ENCODE data around the gene CHRNB4.
A peak's percentile ranks its signal among the peaks of the same experiment; 100 is the strongest.

The CHRNB4 gene

GRCh38 chr15:78651007-78651406 is 10.0 kb upstream of the CHRNB4 start:
- Mint-ChIP-seq H3K9me3 (no peaks in the 10 kb centered on the region), H3K27me3 (no peaks in the 10 kb centered on the region), H3K27ac (no peak overlapping the region), H3K4me3 (no peak overlapping the region), H3K36me3 (ENCODE audit: low read depth) (no peaks in the 10 kb centered on the region), H3K4me1 (ENCODE audit: low read depth) (no peaks in the 10 kb centered on the region)

DNA sequence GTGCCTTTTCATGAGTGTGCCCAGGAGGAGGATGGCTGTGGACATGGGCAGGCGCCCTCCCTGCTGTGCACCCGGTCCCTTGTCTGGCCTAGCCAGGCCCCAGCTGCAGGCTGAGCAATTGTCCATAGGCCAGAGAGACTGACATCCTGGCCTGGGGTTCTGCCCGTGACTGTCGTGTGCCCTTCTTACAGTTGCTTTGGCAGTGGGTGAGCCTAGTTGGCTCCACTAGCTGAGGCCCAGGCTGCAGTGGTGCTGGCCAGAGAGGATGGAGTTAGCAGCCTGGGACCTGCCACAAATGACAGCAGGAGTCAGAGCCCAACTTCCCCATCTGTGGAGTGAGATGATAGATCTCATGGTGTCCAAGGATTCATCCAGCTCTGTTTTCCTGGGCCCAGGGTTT is 9.0 kb upstream of the CHRNB4 start:
- Mint-ChIP-seq H3K36me3 (ENCODE audit: low read depth) (no peaks in the 10 kb centered on the region), H3K9me3 (no peaks in the 10 kb centered on the region), H3K27ac (no peak overlapping the region), H3K27me3 (no peaks in the 10 kb centered on the region), H3K4me3 (no peak overlapping the region), H3K4me1 (ENCODE audit: low read depth) (no peaks in the 10 kb centered on the region)

DNA sequence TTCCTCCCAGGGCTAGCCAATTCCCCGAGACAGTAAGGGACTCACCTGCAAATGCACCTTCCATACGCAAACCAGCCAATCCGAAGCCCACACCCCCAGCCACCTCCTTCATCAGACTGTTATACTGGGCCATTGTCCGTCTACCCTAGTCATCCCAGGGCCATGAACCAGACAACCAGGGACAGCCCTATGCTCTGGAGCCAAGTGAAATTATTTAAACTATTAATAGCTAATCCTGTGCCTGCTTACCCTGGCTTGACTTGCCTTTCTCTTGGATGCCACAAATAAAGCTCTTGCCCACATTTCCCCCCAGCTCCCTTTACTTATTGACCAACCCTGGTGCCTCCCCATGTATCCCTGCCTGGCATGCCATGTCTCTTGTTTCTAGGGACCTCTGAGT is 4.0 kb upstream of the CHRNB4 start:
- no peak overlapping the region for H3K4me3 Mint-ChIP-seq
- H3K9me3 Mint-ChIP-seq, result no peaks in the 10 kb centered on the region
- peaks cover 5% of the 10 kb centered on the region for H3K27me3 Mint-ChIP-seq
- peaks cover 9% of the 10 kb centered on the region for H3K4me1 Mint-ChIP-seq (ENCODE audit: low read depth)
- no peak overlapping the region for H3K27ac Mint-ChIP-seq
- no peaks in the 10 kb centered on the region for H3K36me3 Mint-ChIP-seq (ENCODE audit: low read depth)

DNA sequence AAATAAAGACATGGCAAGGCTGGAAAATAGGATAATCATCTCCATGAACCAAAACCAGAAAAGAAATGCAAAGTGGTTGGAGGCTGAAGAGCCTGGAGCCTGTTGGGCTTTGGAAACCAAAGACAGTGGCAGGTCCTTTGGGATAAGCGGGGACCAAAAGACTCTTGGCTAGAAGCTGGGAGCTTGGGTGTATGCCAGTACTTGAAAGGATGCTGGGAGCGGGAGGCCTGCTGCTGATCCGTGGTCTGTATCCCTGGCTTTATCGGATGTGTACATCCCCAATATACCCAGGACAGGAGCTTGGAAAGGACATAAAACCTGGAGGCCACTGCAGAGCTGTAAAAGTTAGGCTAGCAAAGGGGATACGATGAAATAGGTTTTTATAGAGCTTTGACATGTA is 1.3 kb upstream of the CHRNB4 start:
- Mint-ChIP-seq H3K4me3 (no peak overlapping the region), H3K4me1 (ENCODE audit: low read depth) (peaks cover 9% of the 10 kb centered on the region), H3K27ac (no peak overlapping the region), H3K27me3 (peaks cover 5% of the 10 kb centered on the region), H3K36me3 (ENCODE audit: low read depth) (no peaks in the 10 kb centered on the region), H3K9me3 (no peaks in the 10 kb centered on the region)

DNA sequence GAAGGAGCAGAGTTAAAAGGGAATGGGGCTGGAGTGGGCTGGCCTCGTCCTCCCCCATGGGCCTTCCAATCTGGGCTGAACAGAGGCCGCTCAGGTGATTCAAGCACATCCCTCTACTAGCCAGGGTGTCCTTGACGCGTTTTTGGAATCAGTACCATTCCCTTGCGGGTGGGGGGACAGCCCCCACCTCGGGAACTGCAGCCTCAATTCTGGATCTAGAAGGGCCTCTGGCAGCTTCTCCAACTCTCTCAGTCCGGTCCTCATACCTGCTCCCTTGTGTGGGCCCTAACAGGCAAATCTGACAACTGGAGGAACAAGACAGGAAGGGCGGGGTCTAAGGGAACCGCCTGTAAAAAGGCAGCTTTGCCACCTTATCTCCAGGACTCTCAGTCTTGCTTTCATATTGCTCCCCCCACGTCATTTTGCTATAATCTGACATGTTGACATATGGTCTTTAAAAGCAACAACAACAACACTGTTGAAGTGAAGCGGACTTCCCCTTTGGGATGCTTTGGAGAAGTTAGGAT is 802 bp upstream of the CHRNB4 start:
- no peak overlapping the region for H3K27ac Mint-ChIP-seq
- no peak overlapping the region for H3K4me3 Mint-ChIP-seq
- peaks cover 5% of the 10 kb centered on the region for H3K27me3 Mint-ChIP-seq
- peaks cover 9% of the 10 kb centered on the region for H3K4me1 Mint-ChIP-seq (ENCODE audit: low read depth)
- no peaks in the 10 kb centered on the region for H3K36me3 Mint-ChIP-seq (ENCODE audit: low read depth)
- H3K9me3 Mint-ChIP-seq, result no peaks in the 10 kb centered on the region

GRCh38 chr15:78640527-78641101 is 396 bp downstream of the CHRNB4 start:
- H3K9me3 Mint-ChIP-seq, result no peaks in the 10 kb centered on the region
- no peak overlapping the region for H3K27ac Mint-ChIP-seq
- peak overlapping the region; percentile 52 for H3K4me3 Mint-ChIP-seq
- H3K36me3 Mint-ChIP-seq (ENCODE audit: low read depth), result no peaks in the 10 kb centered on the region
- H3K27me3 Mint-ChIP-seq, result peaks cover 5% of the 10 kb centered on the region
- H3K4me1 Mint-ChIP-seq (ENCODE audit: low read depth), result peaks cover 9% of the 10 kb centered on the region

DNA sequence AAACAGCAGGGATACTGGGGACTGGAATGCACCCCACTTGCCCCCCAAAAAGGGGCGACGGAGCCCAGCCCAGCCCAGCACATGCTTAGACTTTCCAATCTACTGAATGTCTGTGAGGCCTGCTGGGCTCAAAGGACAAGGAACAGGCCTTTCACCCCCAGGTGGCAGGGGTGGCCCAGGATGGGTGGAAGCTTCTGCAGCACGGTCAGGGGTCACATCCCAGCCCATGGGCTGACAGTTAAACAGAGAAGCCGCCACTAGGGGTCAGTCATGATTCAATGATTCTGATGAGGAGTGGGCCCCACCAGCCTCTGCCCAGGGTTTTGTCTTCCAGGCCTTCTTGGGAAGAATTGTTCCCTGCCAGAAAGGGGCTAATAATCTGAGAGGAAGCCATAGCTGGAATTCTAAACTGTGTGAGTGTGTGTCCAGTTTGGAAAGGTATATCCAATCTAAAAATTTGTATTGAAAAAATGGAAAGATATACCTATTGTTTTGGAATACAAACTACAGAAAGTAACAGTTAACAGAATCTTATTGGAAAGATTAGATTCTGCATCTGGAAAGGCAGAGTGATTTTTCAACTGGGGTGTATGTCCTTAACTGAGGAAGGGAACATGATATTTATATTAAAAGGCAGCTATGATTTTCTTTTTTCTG is 2.2 kb downstream of the CHRNB4 start:
- no peaks in the 10 kb centered on the region for H3K9me3 Mint-ChIP-seq
- H3K27ac Mint-ChIP-seq, result no peak overlapping the region
- peaks cover 5% of the 10 kb centered on the region for H3K27me3 Mint-ChIP-seq
- no peaks in the 10 kb centered on the region for H3K36me3 Mint-ChIP-seq (ENCODE audit: low read depth)
- H3K4me1 Mint-ChIP-seq (ENCODE audit: low read depth), result peaks cover 9% of the 10 kb centered on the region
- no peak overlapping the region for H3K4me3 Mint-ChIP-seq

DNA sequence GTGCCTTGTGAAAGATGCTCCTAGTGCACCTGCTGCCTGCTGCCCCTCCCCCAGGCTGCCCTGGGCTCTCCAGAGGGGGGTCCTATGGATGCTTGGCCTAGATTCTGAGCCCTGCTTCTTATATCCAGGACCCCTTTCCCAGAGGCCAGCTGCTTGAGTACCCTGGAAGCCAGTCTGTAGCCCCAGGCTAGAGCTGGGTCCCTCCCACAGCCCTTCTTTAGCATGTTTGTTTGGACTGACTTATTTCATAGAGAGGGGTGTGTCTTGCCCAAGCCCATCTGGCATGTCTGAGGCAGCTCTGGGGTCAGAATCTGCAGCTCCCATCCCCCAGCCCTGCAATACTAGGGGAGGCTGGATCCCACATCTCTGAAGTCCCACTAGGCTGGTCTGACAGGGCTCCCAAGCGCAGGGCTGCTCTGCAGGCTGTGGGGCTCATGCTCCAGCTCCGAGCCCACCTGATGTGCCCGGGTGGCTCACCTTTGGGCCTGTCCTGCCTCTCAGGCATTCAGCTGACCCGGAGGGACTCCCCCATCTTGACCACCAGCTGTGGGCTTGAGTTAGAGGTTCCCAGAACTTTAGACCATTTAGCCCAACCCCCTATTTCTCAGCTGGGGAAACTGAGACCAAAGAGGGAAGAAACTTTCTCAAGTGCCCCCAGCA is 3.1 kb downstream of the CHRNB4 start:
- Mint-ChIP-seq H3K9me3 (no peaks in the 10 kb centered on the region), H3K4me3 (no peak overlapping the region), H3K4me1 (ENCODE audit: low read depth) (peaks cover 9% of the 10 kb centered on the region)

DNA sequence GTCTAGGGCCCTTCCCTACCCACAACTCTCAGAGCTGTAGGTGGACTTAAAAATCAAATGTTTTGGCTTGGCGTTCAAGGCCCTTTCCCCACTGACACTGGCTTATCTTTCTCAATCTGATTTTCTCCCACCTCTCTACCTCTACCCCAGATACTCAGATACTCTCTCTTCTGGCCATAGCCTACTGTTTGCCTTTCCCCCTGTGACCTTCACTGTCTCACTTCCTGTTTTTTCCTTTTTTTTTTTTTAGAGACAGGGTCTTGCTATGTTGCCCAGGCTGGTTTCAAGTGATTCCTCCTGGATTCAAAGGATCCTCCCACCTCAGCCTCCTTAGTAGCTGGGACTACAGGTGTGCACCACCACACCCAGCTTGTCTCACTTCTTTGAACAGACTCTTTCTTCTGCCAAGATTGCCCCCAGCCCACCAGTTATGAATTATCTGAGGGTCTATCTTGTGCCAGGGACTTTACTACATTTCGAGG is 4.6 kb downstream of the CHRNB4 start:
- no peaks in the 10 kb centered on the region for H3K36me3 Mint-ChIP-seq (ENCODE audit: low read depth)
- H3K4me1 Mint-ChIP-seq (ENCODE audit: low read depth), result peaks cover 6% of the 10 kb centered on the region
- H3K27me3 Mint-ChIP-seq, result peaks cover 2% of the 10 kb centered on the region
- no peaks in the 10 kb centered on the region for H3K9me3 Mint-ChIP-seq
- no peak overlapping the region for H3K4me3 Mint-ChIP-seq
- no peak overlapping the region for H3K27ac Mint-ChIP-seq

More for the DNA sequence above, 3.1 kb downstream of the CHRNB4 start:
- H3K27ac Mint-ChIP-seq, result no peak overlapping the region
- peaks cover 5% of the 10 kb centered on the region for H3K27me3 Mint-ChIP-seq
- no peaks in the 10 kb centered on the region for H3K36me3 Mint-ChIP-seq (ENCODE audit: low read depth)

DNA sequence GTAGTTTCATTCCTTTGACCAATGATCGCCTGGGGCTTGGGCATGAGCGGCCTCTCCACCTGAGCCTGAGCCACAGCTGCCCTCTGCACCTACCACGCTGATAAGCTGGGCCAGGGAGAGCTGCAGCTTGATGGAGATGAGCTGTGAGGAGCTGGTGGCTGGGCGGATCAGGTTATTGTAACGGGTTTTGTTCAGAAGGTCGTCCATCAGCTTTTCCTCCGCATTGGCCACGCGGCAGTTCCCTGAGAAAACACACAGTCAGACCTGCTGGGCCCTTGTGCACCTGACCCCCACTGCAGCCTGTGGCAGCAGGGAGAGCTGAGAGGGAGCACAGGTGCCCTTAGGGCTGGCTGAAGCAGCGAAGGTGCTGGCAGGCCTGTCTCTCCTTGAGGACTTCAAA is 5.7 kb downstream of the CHRNB4 start:
- Mint-ChIP-seq H3K27ac (no peak overlapping the region), H3K4me3 (no peak overlapping the region), H3K9me3 (no peaks in the 10 kb centered on the region)

GRCh38 chr15:78634210-78635145 is 6.5 kb downstream of the CHRNB4 start:
- no peaks in the 10 kb centered on the region for H3K36me3 Mint-ChIP-seq (ENCODE audit: low read depth)
- no peak overlapping the region for H3K27ac Mint-ChIP-seq
- no peaks in the 10 kb centered on the region for H3K9me3 Mint-ChIP-seq
- no peak overlapping the region for H3K4me3 Mint-ChIP-seq
- no peaks in the 10 kb centered on the region for H3K4me1 Mint-ChIP-seq (ENCODE audit: low read depth)
- H3K27me3 Mint-ChIP-seq, result peaks cover 3% of the 10 kb centered on the region

More for the DNA sequence above, 5.7 kb downstream of the CHRNB4 start:
- Mint-ChIP-seq H3K36me3 (ENCODE audit: low read depth) (no peaks in the 10 kb centered on the region), H3K4me1 (ENCODE audit: low read depth) (no peaks in the 10 kb centered on the region), H3K27me3 (no peaks in the 10 kb centered on the region)

DNA sequence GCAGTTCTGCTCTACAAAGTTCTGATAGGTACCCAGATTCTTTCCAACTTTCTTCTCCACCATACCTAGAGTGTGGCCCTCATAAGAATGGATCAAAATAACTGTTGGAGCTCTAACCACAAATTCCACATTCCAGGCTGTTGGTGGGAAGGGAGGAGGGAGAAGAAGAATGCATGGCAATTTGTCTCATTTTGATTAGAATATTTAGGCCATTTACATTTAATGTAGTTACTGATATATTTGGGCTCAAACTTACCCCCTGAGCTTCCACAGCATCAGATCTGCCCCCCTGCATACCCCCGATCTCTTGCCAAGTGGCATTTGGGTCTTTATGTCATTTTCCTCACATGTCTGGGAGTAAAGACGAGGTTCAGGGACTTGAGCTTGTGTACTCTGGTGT is 7.7 kb downstream of the CHRNB4 start:
- Mint-ChIP-seq H3K27ac (no peak overlapping the region), H3K4me3 (no peak overlapping the region), H3K4me1 (ENCODE audit: low read depth) (no peaks in the 10 kb centered on the region), H3K36me3 (ENCODE audit: low read depth) (no peaks in the 10 kb centered on the region), H3K9me3 (no peaks in the 10 kb centered on the region), H3K27me3 (peaks cover 12% of the 10 kb centered on the region)

GRCh38 chr15:78630886-78631633 is 9.9 kb downstream of the CHRNB4 start:
- Mint-ChIP-seq H3K4me1 (ENCODE audit: low read depth) (no peaks in the 10 kb centered on the region), H3K27me3 (peaks cover 17% of the 10 kb centered on the region), H3K27ac (no peak overlapping the region), H3K9me3 (no peaks in the 10 kb centered on the region), H3K4me3 (no peak overlapping the region), H3K36me3 (ENCODE audit: low read depth) (no peaks in the 10 kb centered on the region)

DNA sequence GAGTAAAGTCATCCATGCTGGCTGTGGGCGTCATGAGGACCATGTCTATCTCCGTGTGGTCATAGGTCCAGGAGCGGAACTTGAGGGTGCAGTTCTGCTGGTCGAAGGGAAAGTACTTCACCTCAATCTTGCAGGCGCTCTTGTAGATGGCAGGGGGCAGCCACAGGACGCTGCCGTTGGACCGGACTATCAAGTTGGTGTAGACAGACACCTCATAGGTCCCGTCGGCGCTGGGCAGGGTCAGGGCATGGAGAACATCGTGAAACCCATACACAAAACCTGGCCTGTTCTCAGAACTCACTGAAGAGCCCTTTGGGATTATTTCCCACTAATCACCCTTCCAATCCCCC is 11.3 kb downstream of the CHRNB4 start:
- H3K36me3 Mint-ChIP-seq (ENCODE audit: low read depth), result no peaks in the 10 kb centered on the region
- H3K4me3 Mint-ChIP-seq, result no peak overlapping the region
- H3K27ac Mint-ChIP-seq, result no peak overlapping the region
- no peaks in the 10 kb centered on the region for H3K9me3 Mint-ChIP-seq
- peaks cover 17% of the 10 kb centered on the region for H3K27me3 Mint-ChIP-seq
- no peaks in the 10 kb centered on the region for H3K4me1 Mint-ChIP-seq (ENCODE audit: low read depth)

Data from stimulated activated naive CD8-positive, alpha-beta T cell treated with anti-CD3 and anti-CD28 coated beads, Interleukin-15, Interleukin-2, amounts not matched to agents 100 ng/mL and 50 ng/mL, for 24 hours (primary cell).